HCT116 (cell line): Measurements from ENCODE around the gene PIP4P1. TPM values are rescaled to one million over a fixed set of nuclear protein-coding genes. Genes with fewer than 3 reads are reported as not detected.

Source experiments
- ATAC-seq: fragments of 200-7000 bp; cut with Tn5 transposase; 2 replicates; pipeline ENCODE4 v1.9.1; 2020; ENCODE audit warnings: mild to moderate bottlenecking, moderate library complexity
- BruUV-seq: library from RNA; stranded (reverse); fragments of 400-500 nt; replicated peaks from 2 replicates; lab custom pipeline; 2021; lab: Mats Ljungman, UMichigan
- CTCF ChIA-PET: fragments of 300-600 bp; sonication (Branson Sonifier 250); formaldehyde crosslinking; loops from one replicate; lab custom pipeline; 2021; ENCODE audit warnings: antibody characterized with exemption; lab: Charles Lee
- POLR2A ChIA-PET: fragments of 300-600, 350-600 bp; sonication (Branson Sonifier 250); formaldehyde crosslinking; loops from one replicate; lab custom pipeline; 2021; ENCODE audit warnings: antibody characterized with exemption; lab: Charles Lee
- RAD21 ChIA-PET, 2 experiments: fragments of 300-600 bp; sonication (Branson Sonifier 250); formaldehyde crosslinking; loops; one replicate each; lab custom pipeline; 2023; ENCODE audit warnings: low total read pairs in 2 of 2; ENCODE audit not compliant: uncharacterized antibody in 2 of 2, unreplicated experiment in 2 of 2, low non-redundant PET in 1 of 2; lab: Charles Lee
- DNase-seq: peaks from one replicate; pipeline ENCODE4 v3.0.0-alpha.2; 2010; ENCODE audit warnings: low read depth, low spot score
- H2AFZ ChIP-seq: fragments of 200-600 bp; shearing (Covaris generic), sonication (generic); 2 replicates; pipeline ENCODE4 v1.6.1; 2017; ENCODE audit warnings: low read depth, mixed run types, mixed read lengths, antibody characterized with exemption, low read length; ENCODE audit not compliant: poor library complexity, severe bottlenecking
- H3K27ac ChIP-seq: 2 replicates; pipeline ENCODE4 v1.5.1; 2012; ENCODE audit warnings: low read depth, low read length
- H3K27me3 ChIP-seq: fragments of 200-600 bp; sonication (generic); 2 replicates; pipeline ENCODE4 v1.6.1; 2016; ENCODE audit warnings: mixed run types, low read length, mixed read lengths; ENCODE audit not compliant: insufficient read depth
- H3K36me3 ChIP-seq, 2 experiments: fragments of 200-500 bp in 1 of 2; fragments of 200-600 bp in 1 of 2; sonication (Bioruptor generic) in 1 of 2; sonication (generic) in 1 of 2; 2 replicates each; pipeline versions ENCODE4 v1.5.1 to v1.6.1; 2014 to 2016; ENCODE audit warnings: low read length in 2 of 2, inconsistent platforms in 1 of 2, mixed read lengths in 1 of 2, mixed run types in 1 of 2; ENCODE audit not compliant: insufficient read depth in 2 of 2, control insufficient read depth in 1 of 2
- H3K4me1 ChIP-seq, 2 experiments: fragments of 200-600 bp in 1 of 2; sonication (generic) in 1 of 2; 2 replicates each; pipeline versions ENCODE4 v1.5.1 to v1.6.1; 2012 to 2017; ENCODE audit warnings: low read length in 2 of 2, inconsistent platforms in 1 of 2, mild to moderate bottlenecking in 1 of 2, mixed read lengths in 1 of 2, mixed run types in 1 of 2, moderate library complexity in 1 of 2; ENCODE audit not compliant: insufficient read depth in 2 of 2, control insufficient read depth in 1 of 2
- H3K4me2 ChIP-seq: fragments of 200-600 bp; sonication (generic); 2 replicates; pipeline ENCODE4 v1.6.1; 2017; ENCODE audit warnings: mixed run types, low read length, mixed read lengths
- H3K4me3 ChIP-seq, 2 experiments: fragments of 200-600 bp in 1 of 2; sonication (generic) in 1 of 2; replicated peaks in 1 of 2; 2 replicates each; pipeline ENCODE4 v1.5.1; 2011 to 2016; ENCODE audit warnings: low read length in 2 of 2, control low read depth in 1 of 2, low read depth in 1 of 2, mild to moderate bottlenecking in 1 of 2, mixed read lengths in 1 of 2, mixed run types in 1 of 2
- H3K79me2 ChIP-seq: fragments of 200-600 bp; sonication (generic); 2 replicates; pipeline ENCODE4 v1.6.1; 2017; ENCODE audit warnings: mild to moderate bottlenecking, mixed run types, low read length, moderate library complexity, mixed read lengths; ENCODE audit not compliant: insufficient read depth
- H3K9ac ChIP-seq: fragments of 200-600 bp; sonication (generic); 2 replicates; pipeline ENCODE4 v1.6.1; 2016; ENCODE audit warnings: low read length, mixed read lengths
- H3K9me2 ChIP-seq: fragments of 200-600 bp; sonication (generic), shearing (Covaris generic); 2 replicates; pipeline ENCODE4 v1.6.1; 2017; ENCODE audit warnings: mixed run types, mild to moderate bottlenecking, moderate library complexity; ENCODE audit not compliant: insufficient read depth
- H3K9me3 ChIP-seq, 2 experiments: fragments of 200-500 bp in 1 of 2; fragments of 200-600 bp in 1 of 2; sonication (Bioruptor generic) in 1 of 2; sonication (generic) in 1 of 2; 2 replicates each; pipeline ENCODE4 v1.6.1; 2014 to 2017; ENCODE audit warnings: low read length in 2 of 2, mixed read lengths in 2 of 2, inconsistent platforms in 1 of 2, low read depth in 1 of 2, mild to moderate bottlenecking in 1 of 2, mixed run types in 1 of 2, moderate library complexity in 1 of 2; ENCODE audit not compliant: control insufficient read depth in 1 of 2, insufficient read depth in 1 of 2
- H4K20me1 ChIP-seq: fragments of 200-600 bp; sonication (generic), shearing (Covaris generic); 2 replicates; pipeline ENCODE4 v1.6.1; 2017; ENCODE audit warnings: mixed run types, mild to moderate bottlenecking, moderate library complexity; ENCODE audit not compliant: insufficient read depth
- ATF3 ChIP-seq: IDR thresholded peaks from 2 replicates; pipeline ENCODE4 v1.6.1; 2012
- CTCF ChIP-seq, 3 experiments: fragments of 200-600 bp in 1 of 3; sonication (generic) in 1 of 3; IDR thresholded peaks in 2 of 3; conservative IDR thresholded peaks in 1 of 3; 2 replicates each; pipeline ENCODE4 v1.5.1; 2012 to 2017; ENCODE audit warnings: low read depth in 2 of 3, low read length in 2 of 3, antibody characterized with exemption in 1 of 3, borderline replicate concordance in 1 of 3, control low read depth in 1 of 3, mild to moderate bottlenecking in 1 of 3, mixed read lengths in 1 of 3, mixed run types in 1 of 3, moderate library complexity in 1 of 3; ENCODE audit not compliant: insufficient read depth in 1 of 3
- ELF1 ChIP-seq: IDR thresholded peaks from 2 replicates; pipeline ENCODE4 v1.6.1; 2012; ENCODE audit warnings: low read depth, borderline replicate concordance
- EZH2 ChIP-seq: fragments of 200-600 bp; sonication (generic); IDR thresholded peaks from 2 replicates; pipeline ENCODE4 v1.6.1; 2017; ENCODE audit warnings: antibody characterized with exemption, mixed run types
- EZH2phosphoT487 ChIP-seq: fragments of 200-600 bp; IDR thresholded peaks from 2 replicates; pipeline ENCODE4 v1.6.1; 2018; ENCODE audit warnings: antibody characterized with exemption, borderline replicate concordance
- REST ChIP-seq: IDR thresholded peaks from 2 replicates; pipeline ENCODE4 v1.6.1; 2012; ENCODE audit warnings: low read depth
- SRF ChIP-seq: IDR thresholded peaks from 2 replicates; pipeline ENCODE4 v1.6.1; 2012; ENCODE audit warnings: low read depth
- YY1 ChIP-seq: IDR thresholded peaks from 2 replicates; pipeline ENCODE4 v1.6.1; 2011; ENCODE audit warnings: low read length, low read depth, moderate library complexity, mild to moderate bottlenecking; ENCODE audit not compliant: insufficient replicate concordance; ENCODE audit errors: extremely low read depth
- intact Hi-C: fragments of 100-400 bp; cut with micrococcal nuclease; formaldehyde crosslinking; loops from 2 replicates; pipeline ENCODE4 v1.10.0; 2022
- total RNA-seq: library from RNA; stranded (reverse); gene quantifications from one replicate; pipeline ENCODE4 v1.2.1, GENCODE V29; 2021; ENCODE audit not compliant: unreplicated experiment

Gene PIP4P1
- total RNA-seq, 1 experiment from 2014 or later: 35.4 TPM

GRCh38 chr14:20499108-20499507 is 37.9 kb upstream of the PIP4P1 start:
- ATAC-seq (peak; percentile 60; the same call in 1 of the 2 replicates), DNase-seq (no peak)
- TF ChIP-seq EZH2phosphoT487: no peak
- no peak for TF ChIP-seq ELF1
- TF ChIP-seq ATF3: no peak
- TF ChIP-seq YY1: no peak
- TF ChIP-seq CTCF (IDR thresholded peaks at IDR 0.05 in 2 of 3, conservative IDR thresholded peaks at IDR 0.05 in 1 of 3; ENCODE audit: borderline replicate concordance in 1 of 3, insufficient read depth in 1 of 3, low read depth in 2 of 3, low read length in 2 of 3): no peak
- TF ChIP-seq EZH2: no peak
- no peak for TF ChIP-seq REST
- TF ChIP-seq SRF: no peak
- Histone ChIP-seq H3K9me3 (no peaks in the 10 kb centered on the region), H3K4me2 (peak overlapping the region; percentile 56), H4K20me1 (no peaks in the 10 kb centered on the region), H3K4me3 (no peak overlapping the region), H3K36me3 (no peaks in the 10 kb centered on the region), H3K79me2 (no peaks in the 10 kb centered on the region), H3K27ac (no peak overlapping the region), H2AFZ (peak overlapping the region; percentile 98), H3K4me1 (peaks cover 19 to 34% of the 10 kb centered on the region in 2 experiments), H3K9ac (no peak overlapping the region), H3K27me3 (no peaks in the 10 kb centered on the region), H3K9me2 (no peaks in the 10 kb centered on the region)
- ChIA-PET POLR2A (interaction anchor here (0.9 to 1.6 kb wide), 2 partner anchors 38 to 156 kb away, joined by 3 to 4 read pairs; partner anchors contain the start of genes PARP2 and PIP4P1), RAD21 (no interaction called here), CTCF (no interaction called here)
- intact Hi-C loops: no loop called here
- BruUV-seq: no TSS peak
